ENCODE measurements around the gene CLIP3. TPM values are rescaled to one million over a fixed set of nuclear protein-coding genes. Genes with fewer than 3 reads are reported as not detected.

Gene CLIP3
- total RNA-seq, 6 experiments from 2014 or later: 0.55 to 1.6 (median 0.94) TPM

GRCh38 chr19:36006955-36007354 is 25.7 kb downstream of the CLIP3 start:
- Histone ChIP-seq H3K4me3 (no peak overlapping the region), H3K27me3 (no peaks in the 10 kb centered on the region), H3K9me3 (no peaks in the 10 kb centered on the region), H3K27ac (no peak overlapping the region), H3K4me1 (peaks cover 0 to 13% (median 2%) of the 10 kb centered on the region in 4 donors), H3K36me3 (peaks cover 0 to 3% (median 0%) of the 10 kb centered on the region in 4 donors)
- no CpG with 5 or more reads among the region's 5 CpGs for WGBS (ENCODE audit: insufficient coverage, low coverage, low lambda C conversion rate, missing lambda C conversion rate)
- TF ChIP-seq CTCF (IDR thresholded peaks at IDR 0.05): no peak
- TF ChIP-seq POLR2A (IDR thresholded peaks at IDR 0.05): no peak
- DNase-seq (no peak), ATAC-seq (peak in 1 of 4 donors; percentile 4)
- intact Hi-C loops (cut with DNase I): no loop called here

GRCh38 chr19:36003284-36003683 is 29.4 kb downstream of the CLIP3 start:
- 96% methylated on average over 4 of the region's 4 CpGs for WGBS (ENCODE audit: insufficient coverage, low coverage, low lambda C conversion rate, missing lambda C conversion rate)
- TF ChIP-seq POLR2A (IDR thresholded peaks at IDR 0.05): no peak

GRCh38 chr19:36001605-36002004 is 31.1 kb downstream of the CLIP3 start:
- H3K36me3 ChIP-seq: peaks cover 0 to 3% (median 0%) of the 10 kb centered on the region in 4 donors
- ATAC-seq (no peak), DNase-seq (no peak)
- no peak for TF ChIP-seq POLR2A (IDR thresholded peaks at IDR 0.05)
- no peak overlapping the region for H3K4me3 ChIP-seq
- peaks cover 0 to 24% (median 9%) of the 10 kb centered on the region in 4 donors for H3K4me1 ChIP-seq
- H3K9me3 ChIP-seq: no peaks in the 10 kb centered on the region
- H3K27ac ChIP-seq: no peak overlapping the region
- WGBS (ENCODE audit: insufficient coverage, low coverage, low lambda C conversion rate, missing lambda C conversion rate): 93% methylated on average over 3 of the region's 3 CpGs
- intact Hi-C loops (cut with DNase I): no loop called here
- H3K27me3 ChIP-seq: no peaks in the 10 kb centered on the region

More at GRCh38 chr19:36003284-36003683, 29.4 kb downstream of the CLIP3 start:
- ATAC-seq (no peak), DNase-seq (no peak)
- intact Hi-C loops (cut with DNase I): no loop called here
- peaks cover 0 to 30% (median 9%) of the 10 kb centered on the region in 4 donors for H3K4me1 ChIP-seq
- H3K4me3 ChIP-seq: no peak overlapping the region
- no peak overlapping the region for H3K27ac ChIP-seq
- H3K9me3 ChIP-seq: no peaks in the 10 kb centered on the region
- H3K27me3 ChIP-seq: no peaks in the 10 kb centered on the region
- peaks cover 0 to 3% (median 0%) of the 10 kb centered on the region in 4 donors for H3K36me3 ChIP-seq

GRCh38 chr19:35996777-35997176 is 35.9 kb downstream of the CLIP3 start:
- Histone ChIP-seq H3K9me3 (no peaks in the 10 kb centered on the region), H3K27me3 (no peaks in the 10 kb centered on the region), H3K4me3 (peak overlapping the region in 1 of 3 donors; percentile 97), H3K36me3 (no peaks in the 10 kb centered on the region), H3K4me1 (peaks cover 0 to 36% (median 12%) of the 10 kb centered on the region in 4 donors), H3K27ac (no peak overlapping the region)
- 87% methylated on average over 8 of the region's 8 CpGs for WGBS (ENCODE audit: insufficient coverage, low coverage, low lambda C conversion rate, missing lambda C conversion rate)
- DNase-seq (no peak), ATAC-seq (no peak)
- TF ChIP-seq CTCF (IDR thresholded peaks at IDR 0.05): no peak
- TF ChIP-seq POLR2A (IDR thresholded peaks at IDR 0.05): no peak
- intact Hi-C loops (cut with DNase I): no loop called here

GRCh38 chr19:35995048-35995993 is 37.4 kb downstream of the CLIP3 start, which contains the start of gene SDHAF1:
Gene SDHAF1, plus strand, starts transcription at chr19:35995188. Its CDS starts 87 bp downstream, at chr19:35995275.
- Histone ChIP-seq H3K27ac (peak within 1 kb of the TSS; percentile 25 to 88 (median 73)), H3K27me3 (no peaks in the 10 kb centered on the region), H3K36me3 (no peaks in the 10 kb centered on the region), H3K9me3 (no peaks in the 10 kb centered on the region), H3K4me1 (peaks cover 0 to 30% (median 12%) of the 10 kb centered on the region in 4 donors), H3K4me3 (peak within 1 kb of the TSS; percentile 68 to 97 (median 94))
- DNase-seq (peak; percentile 98 to 99 (median 99)), ATAC-seq (peak; percentile 88 to 93 (median 92))
- intact Hi-C loops (cut with DNase I): no loop called here
- no CpG with 5 or more reads among the region's 97 CpGs for WGBS (ENCODE audit: insufficient coverage, low coverage, low lambda C conversion rate, missing lambda C conversion rate)
- TF ChIP-seq POLR2A (IDR thresholded peaks at IDR 0.05) (peak; percentile 87), CTCF (IDR thresholded peaks at IDR 0.05) (peak in 2 of 4 donors; percentile 5 to 10)

All from right lobe of liver (tissue), 6 donors.